OCI-LY1 (cell line): ENCODE results near the gene BRCA2.
A peak's percentile ranks its signal among the peaks of the same experiment; 100 is the strongest.

Experiments used
- H2AFZ ChIP-seq: fragments of 200-600 bp; sonication (generic), shearing (Covaris generic); 2 replicates; pipeline ENCODE4 v1.6.0; 2014; ENCODE audit warnings: antibody characterized with exemption, mild to moderate bottlenecking, low read length
- H3F3A ChIP-seq: fragments of 200-600 bp; sonication (generic), shearing (Covaris generic); 2 replicates; pipeline ENCODE4 v1.6.0; 2014; ENCODE audit warnings: mild to moderate bottlenecking, antibody characterized with exemption, low read length, moderate library complexity; ENCODE audit not compliant: insufficient read depth
- H3K27ac ChIP-seq: fragments of 200-600 bp; sonication (generic); 2 replicates; pipeline ENCODE4 v1.5.1; 2014; ENCODE audit warnings: low read length, mixed run types, mild to moderate bottlenecking, low read depth; ENCODE audit not compliant: poor library complexity, severe bottlenecking
- H3K27me3 ChIP-seq: fragments of 200-600 bp; sonication (generic); 2 replicates; pipeline ENCODE4 v1.6.0; 2014; ENCODE audit warnings: antibody characterized with exemption, mild to moderate bottlenecking, low read length, moderate library complexity; ENCODE audit not compliant: insufficient read depth
- H3K36me3 ChIP-seq: fragments of 200-600 bp; sonication (generic); 2 replicates; pipeline ENCODE4 v1.6.1; 2014; ENCODE audit warnings: mild to moderate bottlenecking, antibody characterized with exemption, low read length, moderate library complexity, mixed read lengths; ENCODE audit not compliant: insufficient read depth
- H3K4me1 ChIP-seq: fragments of 200-600 bp; sonication (generic); 2 replicates; pipeline ENCODE4 v1.5.1; 2014; ENCODE audit warnings: mild to moderate bottlenecking, low read length, moderate library complexity; ENCODE audit not compliant: insufficient read depth, severe bottlenecking
- H3K4me2 ChIP-seq: fragments of 200-600 bp; sonication (generic), shearing (Covaris generic); 2 replicates; pipeline ENCODE4 v1.6.1; 2014; ENCODE audit warnings: low read length
- H3K4me3 ChIP-seq: fragments of 200-600 bp; sonication (generic); 2 replicates; pipeline ENCODE4 v1.5.1; 2014; ENCODE audit warnings: low read length, low read depth, mild to moderate bottlenecking, mixed read lengths; ENCODE audit not compliant: poor library complexity, severe bottlenecking
- H3K79me2 ChIP-seq: fragments of 200-600 bp; shearing (Covaris generic); 2 replicates; pipeline ENCODE4 v1.6.1; 2016; ENCODE audit warnings: mixed run types, low read length, mixed read lengths; ENCODE audit not compliant: insufficient read depth
- H3K9ac ChIP-seq: fragments of 200-600 bp; sonication (generic), shearing (Covaris generic); 2 replicates; pipeline ENCODE4 v1.6.1; 2014; ENCODE audit warnings: mild to moderate bottlenecking, low read length, mixed read lengths
- H3K9me2 ChIP-seq: fragments of 200-600 bp; sonication (generic), shearing (Covaris generic); 2 replicates; pipeline ENCODE4 v1.6.1; 2014; ENCODE audit warnings: low read depth, mild to moderate bottlenecking, low read length, mixed read lengths
- H3K9me3 ChIP-seq: fragments of 200-600 bp; shearing (Covaris generic); 2 replicates; pipeline ENCODE4 v1.6.1; 2014; ENCODE audit warnings: low read length, mixed read lengths
- H4K20me1 ChIP-seq: fragments of 200-600 bp; sonication (generic), shearing (Covaris generic); 2 replicates; pipeline ENCODE4 v1.6.0; 2016; ENCODE audit warnings: mild to moderate bottlenecking, low read length; ENCODE audit not compliant: insufficient read depth
- CTCF ChIP-seq: fragments of 200-600 bp; sonication (generic), shearing (Covaris generic); IDR thresholded peaks from 2 replicates; pipeline ENCODE4 v1.5.1; 2017; ENCODE audit warnings: mild to moderate bottlenecking, antibody characterized with exemption, low read length, moderate library complexity, mixed read lengths
- EZH2 ChIP-seq: fragments of 200-600 bp; sonication (generic), shearing (Covaris generic); IDR thresholded peaks from 2 replicates; pipeline ENCODE4 v1.8.0; 2017; ENCODE audit warnings: borderline replicate concordance, mixed run types, mild to moderate bottlenecking, antibody characterized with exemption, low read length, moderate library complexity, mixed read lengths

Gene BRCA2

GRCh38 chr13:32423592-32423991, 108.3 kb downstream of the BRCA2 start:
- Histone ChIP-seq H3K79me2 (peaks cover 14% of the 10 kb centered on the region), H3K27me3 (no peaks in the 10 kb centered on the region), H3K4me1 (peaks cover 25% of the 10 kb centered on the region), H3K4me2 (no peak overlapping the region), H3K9me2 (no peaks in the 10 kb centered on the region), H3K27ac (no peak overlapping the region), H3K4me3 (no peak overlapping the region), H3K9me3 (peaks cover 9% of the 10 kb centered on the region), H2AFZ (no peak overlapping the region), H3F3A (no peaks in the 10 kb centered on the region), H3K9ac (no peak overlapping the region), H4K20me1 (no peaks in the 10 kb centered on the region), H3K36me3 (peaks cover 53% of the 10 kb centered on the region)
- TF ChIP-seq EZH2 (no peak), CTCF (no peak)

- no peaks in the 10 kb centered on the region for H3K27me3 ChIP-seq
- H3K4me1 ChIP-seq: peaks cover 30% of the 10 kb centered on the region
- no peak overlapping the region for H2AFZ ChIP-seq
- peak overlapping the region; percentile 82 for H3K4me2 ChIP-seq
- peaks cover 44% of the 10 kb centered on the region for H3K36me3 ChIP-seq
- H3K4me3 ChIP-seq: no peak overlapping the region
- no peak for TF ChIP-seq EZH2
- no peak for TF ChIP-seq CTCF
- no peaks in the 10 kb centered on the region for H4K20me1 ChIP-seq
- H3K27ac ChIP-seq: no peak overlapping the region
- no peak overlapping the region for H3K9ac ChIP-seq
- H3K79me2 ChIP-seq: peaks cover 14% of the 10 kb centered on the region
- no peaks in the 10 kb centered on the region for H3F3A ChIP-seq
- H3K9me3 ChIP-seq: peaks cover 2% of the 10 kb centered on the region
- no peaks in the 10 kb centered on the region for H3K9me2 ChIP-seq
Observed at GRCh38 chr13:32425158-32425557, 109.8 kb downstream of the BRCA2 start.

- H3K36me3 ChIP-seq: peaks cover 35% of the 10 kb centered on the region
- H3K4me2 ChIP-seq: peak overlapping the region; percentile 82
- peaks cover 33% of the 10 kb centered on the region for H3K4me1 ChIP-seq
- peaks cover 14% of the 10 kb centered on the region for H3K79me2 ChIP-seq
- no peaks in the 10 kb centered on the region for H3K9me2 ChIP-seq
- H3K9me3 ChIP-seq: no peaks in the 10 kb centered on the region
- H3K27me3 ChIP-seq: no peaks in the 10 kb centered on the region
- H3F3A ChIP-seq: no peaks in the 10 kb centered on the region
- peak overlapping the region; percentile 80 for H3K9ac ChIP-seq
- TF ChIP-seq CTCF: no peak
- TF ChIP-seq EZH2: no peak
- H3K27ac ChIP-seq: peak overlapping the region; percentile 86
- H2AFZ ChIP-seq: peak overlapping the region; percentile 45
- H3K4me3 ChIP-seq: peak overlapping the region; percentile 83
- no peaks in the 10 kb centered on the region for H4K20me1 ChIP-seq
Observed at GRCh38 chr13:32426191-32426989, 111.1 kb downstream of the BRCA2 start.
